A549 (cell line): ENCODE measurements around the gene BBIP1.

Experiments used
- EP300 ChIP-seq, 2 experiments: fragments of >200 bp; sonication (Bioruptor Twin); formaldehyde crosslinking; IDR thresholded peaks; 2 replicates in 1 of 2; 3 replicates in 1 of 2; pipeline ENCODE4 v1.6.1; 2016 to 2017
- SMC3 ChIP-seq: fragments of >200 bp; sonication (Bioruptor Twin); formaldehyde crosslinking; IDR thresholded peaks from 3 replicates; pipeline ENCODE4 v1.6.1; 2018; ENCODE audit warnings: inconsistent platforms

GRCh38 chr10:110853921-110854605 is 64.9 kb downstream of the BBIP1 start:
- no peak for TF ChIP-seq SMC3
- TF ChIP-seq EP300 (IDR thresholded peaks at IDR 0.05), result no peak
